K562 (cell line): ENCODE data around the gene MPRIP. TPM values are rescaled to one million over a fixed set of nuclear protein-coding genes. Genes with fewer than 3 reads are reported as not detected.

Experiments used
- ATAC-seq: fragments of 200-7000 bp; cut with Tn5 transposase; 3 replicates; pipeline ENCODE4 v1.9.1; 2020; ENCODE audit warnings: moderate library complexity
- BruUV-seq: library from RNA; stranded (reverse); fragments of 400-500 nt; replicated peaks from 2 replicates; lab custom pipeline; 2021; lab: Mats Ljungman, UMichigan
- CTCF ChIA-PET: fragments of 300-600 bp; formaldehyde crosslinking; extraction: SDS; loops from one replicate; lab custom pipeline; 2021; ENCODE audit warnings: low intra/inter-chr PET ratio; lab: Yijun Ruan, JAX
- POLR2A ChIA-PET: fragments of 300-600, 350-650 bp; sonication (Branson Sonifier 250); formaldehyde crosslinking; extraction: SDS; loops from one replicate; lab custom pipeline; 2021; ENCODE audit warnings: antibody characterized with exemption, inconsistent platforms; lab: Yijun Ruan, JAX
- DNase-seq, 4 experiments: peaks; one replicate each; pipeline versions ENCODE4 v3.0.0 to v3.0.0-alpha.2; 2011 to 2018; ENCODE audit warnings: low spot score in 3 of 4, mixed read lengths in 3 of 4; ENCODE audit errors: extremely low read depth in 1 of 4
- FAIRE-seq: peaks from 2 replicates; lab custom pipeline; 2011; peaks lifted over from hg19 to GRCh38; lab: Jason Lieb, UNC
- H2AFZ ChIP-seq: 2 replicates; pipeline ENCODE4 v1.6.0; 2011; ENCODE audit warnings: low read depth, low read length, control low read depth, inconsistent platforms
- H3K27ac ChIP-seq: fragments of 200-600 bp; 3 replicates; pipeline ENCODE4 v1.8.0; 2011; ENCODE audit warnings: low read depth, mild to moderate bottlenecking, control low read depth, inconsistent platforms, low read length, moderate library complexity, mixed read lengths; ENCODE audit errors: extremely low read depth
- H3K27me3 ChIP-seq, 2 experiments: fragments of 300-600 bp in 1 of 2; 2 replicates in 1 of 2; 3 replicates in 1 of 2; pipeline versions ENCODE4 v1.6.0 to v1.8.0; 2011; ENCODE audit warnings: inconsistent platforms in 2 of 2, low read length in 2 of 2, mild to moderate bottlenecking in 1 of 2, mixed read lengths in 1 of 2, moderate library complexity in 1 of 2; ENCODE audit not compliant: control insufficient read depth in 2 of 2, insufficient read depth in 2 of 2
- H3K36me3 ChIP-seq: fragments of 300-600 bp; 3 replicates; pipeline ENCODE4 v1.8.0; 2011; ENCODE audit warnings: mild to moderate bottlenecking, low read length, inconsistent platforms; ENCODE audit not compliant: control insufficient read depth, insufficient read depth
- H3K4me1 ChIP-seq, 2 experiments: fragments of 200-600 bp in 1 of 2; replicated peaks in 1 of 2; 2 replicates in 1 of 2; 3 replicates in 1 of 2; pipeline versions ENCODE4 v1.5.1 to v1.8.0; 2011; ENCODE audit warnings: inconsistent platforms in 2 of 2, low read length in 2 of 2, mild to moderate bottlenecking in 1 of 2, mixed read lengths in 1 of 2, moderate library complexity in 1 of 2; ENCODE audit not compliant: control insufficient read depth in 2 of 2, insufficient read depth in 2 of 2
- H3K4me2 ChIP-seq: 2 replicates; pipeline ENCODE4 v1.6.1; 2011; ENCODE audit warnings: low read length, control low read depth, inconsistent platforms, mixed read lengths; ENCODE audit not compliant: insufficient read depth
- H3K4me3 ChIP-seq: fragments of 200-600 bp; sonication (generic), shearing (Covaris generic); 2 replicates; pipeline ENCODE4 v1.5.1; 2016; ENCODE audit warnings: control low read depth, inconsistent platforms
- H3K79me2 ChIP-seq: fragments of 200-600 bp; 3 replicates; pipeline ENCODE4 v1.8.0; 2011; ENCODE audit warnings: low read length, inconsistent platforms; ENCODE audit not compliant: control insufficient read depth, insufficient read depth
- H3K9ac ChIP-seq, 2 experiments: 2 replicates each; pipeline versions ENCODE4 v1.6.0 to v1.6.1; 2011; ENCODE audit warnings: low read depth in 2 of 2, low read length in 2 of 2, control low read depth in 1 of 2, inconsistent platforms in 1 of 2, mild to moderate bottlenecking in 1 of 2, mixed read lengths in 1 of 2; ENCODE audit not compliant: insufficient read depth in 1 of 2
- H3K9me1 ChIP-seq: one replicate; pipeline ENCODE4 v1.6.0; 2011; ENCODE audit warnings: inconsistent platforms, mild to moderate bottlenecking, low read length, moderate library complexity; ENCODE audit not compliant: control insufficient read depth, insufficient read depth
- H3K9me3 ChIP-seq: replicated peaks from 2 replicates; pipeline ENCODE4 v1.5.1; 2011; ENCODE audit warnings: low read depth, low read length, inconsistent platforms; ENCODE audit not compliant: control insufficient read depth, insufficient read depth
- H4K20me1 ChIP-seq: replicated peaks from 2 replicates; pipeline ENCODE4 v1.6.1; 2011; ENCODE audit warnings: low read length, inconsistent platforms, mixed read lengths; ENCODE audit not compliant: control insufficient read depth, insufficient read depth
- FIP1L1 ChIP-seq: fragments of 200-400 bp; formaldehyde crosslinking; IDR thresholded peaks from 2 replicates; pipeline ENCODE4 v1.6.1; 2018; ENCODE audit warnings: mild to moderate bottlenecking, low read depth, low read length; ENCODE audit not compliant: poor library complexity, severe bottlenecking
- HDAC6 ChIP-seq: IDR thresholded peaks from 2 replicates; pipeline ENCODE4 v1.6.1; 2012; ENCODE audit warnings: low read depth, mild to moderate bottlenecking, control low read depth, inconsistent platforms, low read length, moderate library complexity
- MCM5 ChIP-seq: fragments of 450-650 bp; IDR thresholded peaks from 2 replicates; pipeline ENCODE4 v1.6.1; 2016; ENCODE audit warnings: low read depth
- POLR3G ChIP-seq: IDR thresholded peaks from 2 replicates; pipeline ENCODE4 v1.6.1; 2011; ENCODE audit not compliant: insufficient read length, insufficient replicate concordance; ENCODE audit errors: extremely low read depth
- XRCC3 ChIP-seq: fragments of 450-650 bp; IDR thresholded peaks from 2 replicates; pipeline ENCODE4 v1.6.1; 2017; ENCODE audit warnings: mild to moderate bottlenecking, moderate library complexity
- ZFP1 ChIP-seq: fragments of 450-650 bp; formaldehyde crosslinking; IDR thresholded peaks from 2 replicates; pipeline ENCODE4 v1.4.0; 2020; ENCODE audit warnings: mild to moderate bottlenecking, mixed read lengths
- ZNF318 ChIP-seq, 2 experiments: fragments of 450-650 bp; IDR thresholded peaks; 2 replicates each; pipeline ENCODE4 v1.6.1; 2016; ENCODE audit warnings: mild to moderate bottlenecking in 2 of 2, borderline replicate concordance in 1 of 2, low read depth in 1 of 2, moderate library complexity in 1 of 2
- ZNF695 ChIP-seq: fragments of 450-650 bp; formaldehyde crosslinking; IDR thresholded peaks from 2 replicates; pipeline ENCODE4 v1.4.0; 2020; ENCODE audit warnings: mild to moderate bottlenecking, moderate library complexity
- ZNF766 ChIP-seq: fragments of 200-800 bp; sonication (Bioruptor generic); conservative IDR thresholded peaks from 2 replicates; pipeline ENCODE4 v1.6.1; 2016; ENCODE audit warnings: missing genetic modification characterization, missing compliant biosample characterization
- WGBS: fragments of 100-300 bp; shearing (Covaris generic); methylation state at CpG from one replicate; pipeline ENCODE4 v1.1.6; 2016; ENCODE audit warnings: low coverage, mixed read lengths; ENCODE audit not compliant: insufficient coverage; ENCODE audit errors: missing lambda C conversion rate; 5-methylcytosine and 5-hydroxymethylcytosine counted together
- in situ Hi-C: fragments of 300-500 bp; cut with MboI; formaldehyde crosslinking; loops from 4 replicates; pipeline ENCODE4 v1.15.0; 2018; ENCODE audit warnings: inconsistent platforms, mixed read lengths
- intact Hi-C: fragments of 100-400 bp; cut with micrococcal nuclease; formaldehyde crosslinking; loops from 2 replicates; pipeline ENCODE4 v1.14.2; 2022
- polyA plus RNA-seq, 8 experiments: library from polyadenylated mRNA; depleted of rRNA in 4 of 8; stranded (reverse) in 5 of 8; unstranded in 3 of 8; fragments of >200 nt; fragmentation: Nextera tagmentation in 2 of 8; fragmentation: Illumina TruSeq in 1 of 8; extraction: Ambion mirVana in 2 of 8; extraction: Trizol in 1 of 8; gene quantifications; 2 replicates each; pipeline versions ENCODE4 v1.2.1 to v1.2.3, GENCODE V29; 2011 to 2014; ENCODE audit warnings: inconsistent platforms in 1 of 8, missing spikeins in 1 of 8
- total RNA-seq, 7 experiments: library from RNA; depleted of rRNA in 6 of 7; stranded (reverse); fragments of >200 nt in 6 of 7; fragmentation: Illumina TruSeq in 2 of 7; extraction: Trizol in 2 of 7; gene quantifications; 2 replicates each; pipeline versions ENCODE4 v1.2.1 to v1.2.3, GENCODE V29; 2011 to 2021; ENCODE audit warnings: low replicate concordance in 1 of 7

MPRIP gene
- total and polyA plus RNA-seq, 9 of the 15 experiments (the other 6 are each of a cell fraction or from before 2014, with no cell fraction given) = 10.0 to 72.6 (median 30.1) TPM

- in situ Hi-C loops = no loop called here
- no peak overlapping the region for H3K9ac ChIP-seq
- POLR2A ChIA-PET = no interaction called here
Observed at GRCh38 chr17:17022456-17022855, 19.8 kb upstream of the MPRIP start.

More at GRCh38 chr17:17022456-17022855, 19.8 kb upstream of the MPRIP start:
- Histone ChIP-seq H3K9me1 (no peaks in the 10 kb centered on the region), H3K27ac (no peak overlapping the region), H3K4me3 (no peak overlapping the region), H3K36me3 (no peaks in the 10 kb centered on the region), H3K9me3 (no peaks in the 10 kb centered on the region), H3K79me2 (no peaks in the 10 kb centered on the region), H4K20me1 (no peaks in the 10 kb centered on the region), H2AFZ (no peak overlapping the region), H3K4me1 (peaks cover 7 to 8% of the 10 kb centered on the region in 2 experiments; a peak in 4 of 5 replicates), H3K27me3 (no peaks in the 10 kb centered on the region), H3K4me2 (no peak overlapping the region)
- intact Hi-C loops = no loop called here
- ATAC-seq (no peak), DNase-seq (no peak), FAIRE-seq (no peak)
- CTCF ChIA-PET = no interaction called here
- BruUV-seq = no TSS peak
- TF ChIP-seq ZNF318 (IDR thresholded peaks at IDR 0.05; ENCODE audit: borderline replicate concordance in 1 of 2, low read depth in 1 of 2) (no peak), XRCC3 (no peak), ZNF766 (CRISPR knock-in tag) (no peak), MCM5 (no peak), POLR3G (no peak), ZFP1 (CRISPR knock-in tag) (no peak), FIP1L1 (no peak), HDAC6 (no peak), ZNF695 (CRISPR knock-in tag) (no peak)
- 43% methylated on average over 4 of the region's 5 CpGs for WGBS
